HG03442 (cell line): ENCODE data around the gene FHDC1.
"Not testable (repeated sequence)": the region's sequence is repeated elsewhere in the genome, so short reads cannot be mapped to it uniquely, and the experiment has no call there.

Source experiments
- ATAC-seq: cut with Tn5 transposase; IDR thresholded peaks from one replicate; pipeline ENCODE4 v1.9.1; 2021; ENCODE audit warnings: mild to moderate bottlenecking, moderate library complexity; ENCODE audit not compliant: unreplicated experiment

Gene FHDC1, protein sequence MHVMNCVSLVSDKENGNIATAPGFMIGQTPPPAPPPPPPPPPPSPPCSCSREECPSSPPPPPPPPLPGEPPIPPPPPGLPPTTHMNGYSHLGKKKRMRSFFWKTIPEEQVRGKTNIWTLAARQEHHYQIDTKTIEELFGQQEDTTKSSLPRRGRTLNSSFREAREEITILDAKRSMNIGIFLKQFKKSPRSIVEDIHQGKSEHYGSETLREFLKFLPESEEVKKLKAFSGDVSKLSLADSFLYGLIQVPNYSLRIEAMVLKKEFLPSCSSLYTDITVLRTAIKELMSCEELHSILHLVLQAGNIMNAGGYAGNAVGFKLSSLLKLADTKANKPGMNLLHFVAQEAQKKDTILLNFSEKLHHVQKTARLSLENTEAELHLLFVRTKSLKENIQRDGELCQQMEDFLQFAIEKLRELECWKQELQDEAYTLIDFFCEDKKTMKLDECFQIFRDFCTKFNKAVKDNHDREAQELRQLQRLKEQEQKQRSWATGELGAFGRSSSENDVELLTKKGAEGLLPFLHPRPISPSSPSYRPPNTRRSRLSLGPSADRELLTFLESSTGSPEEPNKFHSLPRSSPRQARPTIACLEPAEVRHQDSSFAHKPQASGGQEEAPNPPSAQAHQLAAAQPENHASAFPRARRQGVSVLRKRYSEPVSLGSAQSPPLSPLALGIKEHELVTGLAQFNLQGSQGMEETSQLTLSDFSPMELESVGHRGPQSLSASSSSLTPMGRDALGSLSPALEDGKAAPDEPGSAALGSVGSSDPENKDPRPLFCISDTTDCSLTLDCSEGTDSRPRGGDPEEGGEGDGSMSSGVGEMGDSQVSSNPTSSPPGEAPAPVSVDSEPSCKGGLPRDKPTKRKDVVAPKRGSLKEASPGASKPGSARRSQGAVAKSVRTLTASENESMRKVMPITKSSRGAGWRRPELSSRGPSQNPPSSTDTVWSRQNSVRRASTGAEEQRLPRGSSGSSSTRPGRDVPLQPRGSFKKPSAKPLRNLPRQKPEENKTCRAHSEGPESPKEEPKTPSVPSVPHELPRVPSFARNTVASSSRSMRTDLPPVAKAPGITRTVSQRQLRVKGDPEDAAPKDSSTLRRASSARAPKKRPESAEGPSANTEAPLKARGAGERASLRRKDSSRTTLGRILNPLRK

GRCh38 chr4:152935631-152936445 is at the start of gene FHDC1:
TSS of gene FHDC1 (plus strand) at chr4:152936323. CDS start at chr4:152943058, 6,735 bp downstream.
- ATAC-seq, result no peak

DNA sequence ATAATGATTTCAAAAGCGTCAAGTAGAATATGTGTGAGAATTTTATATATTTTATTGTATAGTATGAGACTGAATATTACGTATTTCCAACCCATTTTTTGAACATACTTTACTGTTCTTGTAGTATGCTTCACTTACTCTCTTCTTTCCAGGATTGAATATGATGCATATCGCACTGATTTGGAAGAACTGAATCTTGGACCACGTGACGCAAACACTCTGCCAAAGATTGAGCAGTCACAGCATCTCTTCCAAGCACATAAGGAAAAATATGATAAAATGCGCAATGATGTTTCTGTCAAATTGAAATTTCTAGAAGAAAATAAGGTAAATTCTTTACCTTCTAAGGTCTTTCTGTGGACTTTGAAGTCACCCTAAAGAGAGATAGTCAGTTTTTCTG is 48.1 kb upstream of the FHDC1 start:
- ATAC-seq, result no peak

GRCh38 chr4:152892974-152893373 is 43.1 kb upstream of the FHDC1 start:
- no peak for ATAC-seq

GRCh38 chr4:152894673-152895072 is 41.5 kb upstream of the FHDC1 start:
- ATAC-seq, result no peak

DNA sequence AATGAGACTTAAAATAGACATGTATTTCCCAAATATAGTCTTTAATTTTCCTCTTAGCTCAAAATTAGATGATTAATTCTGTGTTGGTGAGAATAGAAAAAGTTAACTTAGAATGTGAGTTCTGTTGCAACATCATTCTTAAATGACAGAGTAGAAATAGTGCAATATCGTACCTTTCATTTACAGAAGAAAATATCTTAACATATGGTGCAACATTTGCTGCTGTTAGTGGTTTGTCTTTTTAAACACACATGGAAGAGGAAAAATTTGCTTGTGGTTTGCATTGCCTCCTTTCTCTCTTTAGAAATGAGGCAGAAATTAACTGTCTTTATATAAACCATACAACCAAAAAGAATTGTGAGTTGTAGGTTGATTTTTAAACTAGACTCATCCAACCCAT is 39.3 kb upstream of the FHDC1 start:
- ATAC-seq, result no peak

GRCh38 chr4:152898133-152898532 is 38.0 kb upstream of the FHDC1 start:
- ATAC-seq, result not testable (repeated sequence)

- no peak for ATAC-seq
These were observed 37.5 kb upstream of the FHDC1 start for GRCh38 chr4:152898606-152899005.

DNA sequence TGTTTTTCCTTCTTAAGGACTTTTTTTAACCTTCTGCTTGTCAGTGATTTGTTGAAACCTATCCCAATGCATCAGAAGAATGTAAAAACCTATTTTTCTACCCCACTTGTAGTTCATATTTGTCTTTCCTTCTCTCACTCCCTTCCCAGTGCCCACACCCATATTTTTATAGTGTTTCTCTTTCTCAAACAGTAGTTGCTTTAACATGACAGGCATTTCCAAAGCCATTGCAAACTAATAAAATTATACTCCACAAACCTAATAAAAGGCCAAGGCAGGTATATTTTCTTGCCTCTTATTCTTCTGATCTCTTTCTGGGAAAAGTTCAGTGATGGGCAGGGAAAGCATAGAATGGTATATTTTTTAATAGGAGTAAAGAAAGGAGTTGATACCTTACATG is 35.7 kb upstream of the FHDC1 start:
- no peak for ATAC-seq

DNA sequence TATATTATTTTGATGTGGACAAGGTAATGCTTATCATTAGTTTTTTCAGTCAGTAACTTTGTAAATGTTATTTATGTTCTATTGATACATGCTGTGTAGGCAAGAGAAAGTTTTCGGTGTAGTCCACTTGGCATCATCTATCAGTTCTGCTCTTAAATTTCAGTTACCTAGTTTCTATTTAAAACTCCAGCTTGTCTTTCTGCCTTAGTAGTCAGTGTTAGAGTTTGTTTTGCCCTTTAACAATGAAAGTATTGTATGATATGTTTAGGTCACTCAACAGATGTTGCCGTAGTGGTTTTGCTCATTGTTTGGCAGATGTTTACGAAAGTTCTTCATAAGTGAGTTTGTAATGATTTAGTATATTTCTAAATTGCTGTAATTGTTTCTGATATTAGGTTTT is 34.9 kb upstream of the FHDC1 start:
- ATAC-seq, result no peak

- no peak for ATAC-seq
These were observed 32.5 kb upstream of the FHDC1 start for GRCh38 chr4:152903658-152904057.

DNA sequence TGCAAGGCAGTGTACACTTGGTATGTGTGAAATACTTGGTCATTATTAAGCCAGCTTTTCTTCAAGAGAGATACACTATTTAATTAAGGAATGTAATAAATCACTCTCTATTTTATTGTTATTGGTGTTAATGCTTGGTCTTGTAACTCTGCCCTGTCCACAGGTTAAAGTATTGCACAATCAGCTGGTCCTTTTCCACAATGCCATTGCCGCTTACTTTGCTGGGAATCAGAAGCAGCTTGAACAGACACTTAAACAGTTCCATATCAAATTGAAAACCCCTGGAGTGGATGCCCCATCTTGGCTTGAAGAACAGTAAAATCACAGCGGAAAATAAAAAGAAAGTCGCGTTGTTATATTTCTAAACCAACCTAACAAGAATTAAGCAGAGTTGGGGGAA is 26.2 kb upstream of the FHDC1 start:
- ATAC-seq, result no peak

GRCh38 chr4:152910521-152910920 is 25.6 kb upstream of the FHDC1 start:
- ATAC-seq, result no peak

DNA sequence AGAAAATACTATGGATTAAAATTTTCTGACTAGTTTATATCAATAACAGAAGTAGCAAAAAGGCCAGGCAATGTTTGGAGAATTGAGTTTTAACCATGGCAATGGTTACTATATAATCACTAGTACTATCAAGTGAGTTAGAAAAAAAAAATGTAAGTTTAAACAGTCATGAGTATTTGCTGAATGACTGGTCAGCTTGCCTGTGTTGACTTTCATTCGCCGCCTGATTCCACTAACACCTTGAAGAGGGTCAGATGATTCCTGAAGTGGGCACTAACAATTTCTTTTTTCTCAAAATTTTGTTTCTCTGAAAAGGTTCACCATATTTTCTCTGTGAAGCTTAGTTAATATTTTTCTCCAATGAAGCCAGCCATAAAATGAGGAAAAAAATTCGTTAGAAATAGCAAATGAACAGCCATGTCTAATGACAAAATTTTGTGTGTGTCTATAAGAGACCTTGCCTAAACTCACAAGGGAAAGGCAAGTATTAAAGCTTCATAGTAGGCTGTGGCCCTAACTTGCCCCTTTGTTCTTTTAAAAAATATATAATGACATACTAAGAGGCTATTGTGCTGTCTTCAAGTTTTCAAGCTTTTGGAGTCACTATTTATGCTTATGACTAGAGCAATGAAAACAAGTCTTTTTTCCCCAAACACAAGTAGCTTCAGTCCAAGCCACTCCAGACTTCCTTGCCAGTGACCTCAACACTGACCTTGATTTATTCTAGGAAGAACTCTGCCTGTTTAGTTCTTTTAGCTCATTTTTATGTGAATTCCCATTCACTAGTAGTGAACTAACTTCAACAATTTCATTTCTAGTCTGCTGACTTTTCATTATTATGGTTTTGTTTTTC is 18.4 kb upstream of the FHDC1 start:
- ATAC-seq, result no peak

DNA sequence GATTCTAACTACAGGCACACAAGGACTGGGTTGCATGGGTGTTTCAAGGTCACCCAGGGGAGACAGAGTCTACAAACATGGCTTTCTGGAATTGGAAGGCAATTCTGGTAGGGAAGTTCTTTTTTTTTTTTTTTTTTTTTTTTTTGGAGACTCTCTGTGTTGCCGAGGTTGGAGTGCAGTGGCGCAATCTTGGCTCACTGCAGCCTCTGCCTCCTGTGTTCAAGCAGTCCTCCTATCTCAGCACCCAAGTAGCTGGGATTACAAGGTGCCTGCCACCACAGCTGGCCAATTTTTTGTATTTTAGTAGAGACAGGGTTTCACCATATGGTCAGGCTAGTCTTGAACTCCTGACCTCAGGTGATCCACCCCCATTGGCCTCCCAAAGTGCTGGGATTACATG is 16.3 kb upstream of the FHDC1 start:
- no peak for ATAC-seq

DNA sequence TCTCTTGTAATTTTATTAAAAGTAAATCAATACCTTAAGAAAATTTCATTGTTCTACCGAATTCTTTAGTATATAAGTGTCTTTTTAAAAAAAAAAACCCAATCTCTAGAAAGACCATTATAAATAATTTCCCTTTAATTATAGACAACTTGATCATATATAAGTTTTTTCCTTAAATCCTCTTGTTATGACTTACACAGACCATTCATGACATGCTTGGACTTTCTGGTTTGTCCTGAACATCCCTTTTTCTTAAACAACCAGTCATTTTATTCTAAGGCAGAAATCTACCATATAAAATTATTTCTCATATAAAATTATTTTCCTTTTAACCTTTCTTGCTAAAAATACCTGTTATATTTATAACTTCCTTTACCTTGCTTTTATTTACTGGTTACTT is 15.4 kb upstream of the FHDC1 start:
- no peak for ATAC-seq

GRCh38 chr4:152921284-152921683 is 14.8 kb upstream of the FHDC1 start:
- no peak for ATAC-seq

- no peak for ATAC-seq
These were observed 10.3 kb upstream of the FHDC1 start for GRCh38 chr4:152925851-152926250.

- ATAC-seq, result no peak
These were observed 9.2 kb upstream of the FHDC1 start for GRCh38 chr4:152926959-152927358.

DNA sequence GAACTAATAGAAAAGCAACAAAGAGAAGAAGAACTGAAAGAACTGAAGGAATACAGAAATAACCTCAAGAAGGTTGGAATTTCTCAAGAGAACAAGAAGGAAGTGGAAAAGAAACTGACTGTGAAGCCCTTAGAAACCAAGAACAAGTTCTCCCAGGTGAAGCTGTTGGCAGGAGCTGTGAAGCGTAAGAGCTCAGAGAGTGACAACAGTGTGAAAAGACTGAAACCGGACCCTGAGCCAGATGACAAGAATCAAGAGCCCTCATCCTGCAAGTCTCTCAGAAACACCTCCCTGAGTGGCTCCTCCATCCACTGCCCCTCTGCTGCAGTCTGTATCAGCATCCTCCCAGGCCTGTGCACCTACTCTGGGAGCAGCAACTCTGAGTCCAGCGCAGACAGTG is 8.4 kb upstream of the FHDC1 start:
- no peak for ATAC-seq

DNA sequence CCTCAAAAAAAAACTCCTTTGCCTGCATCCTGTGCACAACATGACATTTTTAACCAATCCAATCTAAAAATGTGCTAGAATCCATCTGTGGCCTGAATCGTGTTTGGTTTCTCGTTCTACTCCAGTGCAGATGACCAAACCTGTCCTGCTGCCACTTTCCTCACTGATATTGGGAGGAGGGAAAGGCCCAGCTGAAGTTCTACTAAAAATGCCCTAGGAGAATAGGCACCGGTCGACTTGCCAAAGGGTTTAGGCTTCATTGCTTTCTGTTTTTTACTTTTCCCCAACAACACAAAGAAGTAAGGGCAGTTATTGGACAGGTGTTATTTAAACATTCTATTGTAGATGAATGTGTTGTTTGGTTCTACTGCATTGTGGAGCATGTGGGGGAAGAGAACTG is 7.8 kb upstream of the FHDC1 start:
- ATAC-seq, result no peak
